LNCAP (cell line): Measurements from ENCODE around the gene RALGAPB.

Experiments
- TF ChIP-seq, protein P1 (sequence below): fragments of 450-650 bp; IDR thresholded peaks from 2 replicates; pipeline ENCODE4 v1.5.1; 2017; ENCODE audit warnings: mild to moderate bottlenecking

RALGAPB gene

DNA sequence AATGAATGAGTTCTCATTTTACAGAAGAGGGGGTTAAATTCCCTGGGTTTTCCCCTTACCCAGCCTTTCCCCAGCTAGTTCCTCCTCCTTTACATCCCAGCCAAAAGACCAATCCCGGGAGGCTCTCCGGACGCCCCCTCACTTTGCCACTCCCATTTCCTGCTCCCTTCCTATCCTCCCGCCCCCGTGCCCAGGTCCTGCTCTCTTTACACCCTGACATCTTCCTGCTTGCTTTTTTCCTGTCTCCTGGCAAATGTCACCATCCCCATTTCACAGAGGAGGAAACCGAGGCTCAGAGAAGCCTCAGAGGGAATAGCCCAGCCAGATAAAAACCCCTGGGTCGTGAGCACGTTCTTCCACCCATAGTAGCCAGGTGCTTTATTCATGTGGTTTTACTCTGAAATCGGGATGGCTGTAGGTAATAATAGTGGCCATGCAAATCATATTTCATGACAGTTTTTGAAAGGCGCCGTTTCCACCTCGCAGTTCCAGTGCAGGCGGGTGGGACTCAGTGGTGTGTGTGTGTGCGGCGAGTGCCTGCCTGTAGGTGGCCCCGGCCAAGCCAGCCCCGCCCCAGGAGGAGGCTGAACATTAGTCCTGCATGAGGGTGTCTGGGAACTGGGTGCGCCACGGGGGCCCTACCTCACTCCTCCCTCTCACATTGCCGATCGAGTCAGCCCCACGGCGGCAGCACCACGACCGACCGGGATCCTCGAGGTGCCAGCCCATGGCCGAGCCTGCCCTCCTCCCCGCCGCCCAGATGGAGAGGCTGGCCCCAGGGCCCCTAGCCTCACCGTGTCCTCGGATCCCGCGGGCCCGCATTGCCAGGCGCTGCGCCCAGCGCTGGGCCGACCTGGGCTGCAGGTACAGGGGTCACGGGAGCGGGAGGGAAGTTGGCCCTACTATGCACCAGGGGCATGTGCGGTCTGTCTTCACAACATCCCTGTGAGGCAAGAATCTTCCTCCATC, 128.9 kb downstream of the RALGAPB start, which contains the start of gene ARHGAP40:
Gene ARHGAP40 (plus strand): TSS at position 594 of the 969 bp plus-strand sequence.
- TF ChIP-seq, protein P1, sequence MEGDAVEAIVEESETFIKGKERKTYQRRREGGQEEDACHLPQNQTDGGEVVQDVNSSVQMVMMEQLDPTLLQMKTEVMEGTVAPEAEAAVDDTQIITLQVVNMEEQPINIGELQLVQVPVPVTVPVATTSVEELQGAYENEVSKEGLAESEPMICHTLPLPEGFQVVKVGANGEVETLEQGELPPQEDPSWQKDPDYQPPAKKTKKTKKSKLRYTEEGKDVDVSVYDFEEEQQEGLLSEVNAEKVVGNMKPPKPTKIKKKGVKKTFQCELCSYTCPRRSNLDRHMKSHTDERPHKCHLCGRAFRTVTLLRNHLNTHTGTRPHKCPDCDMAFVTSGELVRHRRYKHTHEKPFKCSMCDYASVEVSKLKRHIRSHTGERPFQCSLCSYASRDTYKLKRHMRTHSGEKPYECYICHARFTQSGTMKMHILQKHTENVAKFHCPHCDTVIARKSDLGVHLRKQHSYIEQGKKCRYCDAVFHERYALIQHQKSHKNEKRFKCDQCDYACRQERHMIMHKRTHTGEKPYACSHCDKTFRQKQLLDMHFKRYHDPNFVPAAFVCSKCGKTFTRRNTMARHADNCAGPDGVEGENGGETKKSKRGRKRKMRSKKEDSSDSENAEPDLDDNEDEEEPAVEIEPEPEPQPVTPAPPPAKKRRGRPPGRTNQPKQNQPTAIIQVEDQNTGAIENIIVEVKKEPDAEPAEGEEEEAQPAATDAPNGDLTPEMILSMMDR, result no peak

DNA sequence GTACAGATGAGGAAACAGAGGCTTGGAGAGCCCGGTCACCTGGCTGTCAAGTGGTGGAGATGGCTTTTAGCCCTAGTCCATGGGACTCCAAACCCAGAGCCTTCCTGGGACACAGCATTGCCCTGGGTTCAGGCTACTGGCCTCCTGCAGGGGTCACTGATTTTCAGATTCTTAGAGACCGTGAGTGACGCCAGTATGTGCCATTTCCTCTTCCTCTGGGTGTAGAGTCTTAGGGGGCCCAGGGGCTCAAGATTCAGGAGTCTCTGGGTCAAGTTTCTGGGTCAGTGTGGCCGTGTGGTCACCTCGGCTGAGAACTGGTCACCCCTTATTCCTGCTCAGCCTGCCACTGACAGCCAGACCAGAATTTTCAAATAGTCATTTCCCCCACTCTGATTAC, 129.5 kb downstream of the RALGAPB start:
- TF ChIP-seq, protein P1, result no peak

DNA sequence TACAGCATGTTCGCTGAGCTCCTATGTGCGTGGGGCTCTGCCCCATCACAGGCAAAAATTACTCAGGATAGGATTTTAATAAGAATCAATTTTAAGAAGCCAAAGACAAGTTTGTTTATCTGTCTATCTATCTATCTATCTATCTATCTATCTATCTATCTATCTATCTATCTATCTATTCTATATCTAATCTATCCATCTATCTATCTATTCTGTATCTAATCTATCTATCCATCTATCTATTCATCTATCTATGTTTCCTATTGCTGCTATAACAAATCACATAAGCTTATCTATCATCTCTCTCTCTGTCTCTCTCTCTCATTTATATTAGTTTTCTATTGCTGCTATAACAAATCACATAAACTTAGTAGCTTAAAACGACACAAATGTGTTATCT, 130.6 kb downstream of the RALGAPB start:
- TF ChIP-seq, protein P1, result no peak

DNA sequence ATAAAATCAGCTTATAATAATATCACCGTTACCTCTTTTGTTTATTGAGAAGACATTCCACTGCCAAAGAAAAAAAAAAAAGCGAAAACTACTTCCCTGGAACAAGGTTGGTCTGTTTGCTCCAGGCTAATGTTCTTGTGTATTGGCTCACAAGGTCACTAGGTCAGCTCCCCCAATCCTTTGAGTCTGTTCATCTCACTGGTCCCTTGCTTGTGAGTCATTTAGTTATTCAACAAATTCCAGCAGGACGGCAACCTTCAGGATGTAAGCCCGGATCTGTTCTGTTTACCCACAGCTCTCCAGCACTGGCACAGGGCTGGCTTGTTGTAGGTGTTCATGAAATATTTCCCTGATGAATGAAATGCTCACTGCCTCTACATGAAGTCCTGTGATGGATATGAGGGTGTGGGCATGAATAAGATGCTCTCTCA, 132.2 kb downstream of the RALGAPB start:
- TF ChIP-seq, protein P1, result no peak

DNA sequence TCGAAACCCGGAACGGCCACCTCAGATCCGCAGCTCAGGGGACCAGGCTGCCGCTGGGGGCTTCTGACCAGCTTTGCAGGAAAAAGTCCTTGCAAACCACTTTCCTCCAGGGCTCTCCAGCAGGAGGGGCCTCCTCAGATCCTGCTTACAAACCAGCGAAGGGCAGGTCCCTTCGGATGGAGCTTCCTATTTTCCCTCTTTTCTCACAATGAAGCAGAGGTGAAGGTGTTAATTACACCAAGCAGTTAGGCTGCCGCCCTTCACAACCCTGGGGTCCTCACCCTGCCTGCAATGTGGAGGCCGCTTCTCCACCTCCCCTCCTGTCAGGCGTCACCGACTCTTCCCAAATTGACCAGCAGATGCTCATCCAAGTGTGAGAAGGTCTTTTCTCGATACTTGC, 134.7 kb downstream of the RALGAPB start:
- TF ChIP-seq, protein P1, result no peak

DNA sequence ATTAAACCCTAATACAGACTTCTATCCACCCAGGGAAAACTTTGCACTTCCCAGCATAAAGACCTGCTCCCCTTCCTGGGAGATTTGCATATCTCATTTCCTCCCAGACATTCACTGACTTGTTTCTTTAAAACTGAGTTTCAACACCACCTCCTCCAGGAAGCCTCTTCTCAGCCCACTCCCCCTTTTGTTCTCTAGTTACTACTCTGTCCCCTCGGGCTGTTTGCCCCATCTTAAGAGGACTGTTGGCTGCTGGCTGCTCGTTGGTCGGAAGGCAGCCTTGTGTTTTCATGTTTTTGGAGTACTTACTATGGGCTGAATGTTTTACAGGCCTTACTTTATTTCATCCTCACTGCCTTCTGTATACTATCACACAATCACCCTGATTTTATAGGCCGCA, 135.5 kb downstream of the RALGAPB start:
- TF ChIP-seq, protein P1, result no peak

DNA sequence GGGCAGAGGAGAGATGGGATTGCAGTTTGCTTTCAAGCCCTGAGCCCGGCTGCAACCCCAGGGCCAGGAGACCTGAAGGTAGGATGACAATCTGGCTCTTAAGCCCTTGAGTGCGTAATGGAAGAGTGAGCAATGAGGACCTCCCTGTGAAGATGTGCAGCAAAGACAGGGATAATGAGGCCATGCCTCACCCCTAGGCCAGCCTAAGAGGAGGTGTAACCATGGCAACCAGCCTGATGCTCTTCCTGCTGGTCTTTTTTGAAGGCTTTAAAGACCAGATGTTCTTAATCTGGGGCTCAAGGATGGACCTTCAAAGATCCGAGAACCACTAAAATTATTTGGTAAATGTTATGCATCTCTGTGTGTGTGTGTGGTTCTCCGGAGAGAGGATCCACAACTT, 137.2 kb downstream of the RALGAPB start:
- TF ChIP-seq, protein P1, result no peak
